A549 (cell line): ENCODE measurements around the gene C19orf47. TPM values are rescaled to one million over a fixed set of nuclear protein-coding genes. Genes with fewer than 3 reads are reported as not detected.

Source experiments
- CBX8 ChIP-seq: fragments of 200-600 bp; sonication (generic); IDR thresholded peaks from 2 replicates; pipeline ENCODE4 v1.6.1; 2016
- CHD2 ChIP-seq: fragments of 150-350 bp; IDR thresholded peaks from 2 replicates; pipeline ENCODE4 v1.6.1; 2014; ENCODE audit warnings: low read length; ENCODE audit not compliant: partially characterized antibody
- EHF ChIP-seq: fragments of 250-450 bp; sonication (Bioruptor Pico); IDR thresholded peaks from 2 replicates; pipeline ENCODE4 v1.5.0; 2020; ENCODE audit warnings: mild to moderate bottlenecking
- EHMT2 ChIP-seq: fragments of 200-600 bp; sonication (generic); IDR thresholded peaks from 2 replicates; pipeline ENCODE4 v1.6.1; 2016; ENCODE audit warnings: antibody characterized with exemption, low read depth, mild to moderate bottlenecking, moderate library complexity
- ELK1 ChIP-seq: fragments of 150-350 bp; IDR thresholded peaks from 2 replicates; pipeline ENCODE4 v1.6.1; 2014; ENCODE audit warnings: low read depth, mild to moderate bottlenecking, low read length
- EP300 ChIP-seq, 2 experiments: fragments of >200 bp; sonication (Bioruptor Twin); formaldehyde crosslinking; IDR thresholded peaks; 2 replicates in 1 of 2; 3 replicates in 1 of 2; pipeline ENCODE4 v1.6.1; 2016 to 2017
- ESRRA ChIP-seq: fragments of 150-350 bp; IDR thresholded peaks from 2 replicates; pipeline ENCODE4 v1.6.1; 2014; ENCODE audit warnings: mild to moderate bottlenecking, low read length, borderline replicate concordance
- FOSL2 ChIP-seq, 2 experiments: fragments of 450-650 bp in 1 of 2; fragments of >200 bp in 1 of 2; sonication (Bioruptor Twin) in 1 of 2; formaldehyde crosslinking; IDR thresholded peaks; 2 replicates each; pipeline versions ENCODE4 v1.5.0 to v1.6.1; 2016 to 2020; ENCODE audit warnings: mild to moderate bottlenecking in 1 of 2, moderate library complexity in 1 of 2
- FOXS1 ChIP-seq: fragments of 250-450 bp; sonication (Bioruptor Pico); IDR thresholded peaks from 2 replicates; pipeline ENCODE4 v1.5.0; 2020; ENCODE audit warnings: mild to moderate bottlenecking, moderate library complexity
- GATA3 ChIP-seq: IDR thresholded peaks from 2 replicates; pipeline ENCODE4 v1.6.1; 2012; ENCODE audit warnings: borderline replicate concordance
- HDAC2 ChIP-seq: fragments of 200-600 bp; sonication (generic); IDR thresholded peaks from 2 replicates; pipeline ENCODE4 v1.6.1; 2016
- HEYL ChIP-seq: fragments of 250-450 bp; sonication (Bioruptor Pico); IDR thresholded peaks from 2 replicates; pipeline ENCODE4 v1.8.0; 2021; ENCODE audit warnings: mild to moderate bottlenecking, moderate library complexity
- HMGXB4 ChIP-seq: fragments of 250-450 bp; sonication (Bioruptor Pico); IDR thresholded peaks from 2 replicates; pipeline ENCODE4 v1.5.0; 2021; ENCODE audit warnings: mild to moderate bottlenecking, moderate library complexity, borderline replicate concordance
- HOXA7 ChIP-seq: fragments of 250-450 bp; sonication (Bioruptor Pico); IDR thresholded peaks from 2 replicates; pipeline ENCODE4 v1.5.0; 2020; ENCODE audit warnings: mild to moderate bottlenecking, moderate library complexity
- HOXB13 ChIP-seq: fragments of 250-450 bp; sonication (Bioruptor Pico); IDR thresholded peaks from 2 replicates; pipeline ENCODE4 v1.5.0; 2020; ENCODE audit warnings: low read depth, mild to moderate bottlenecking, moderate library complexity
- HOXB5 ChIP-seq: fragments of 250-450 bp; sonication (Bioruptor Pico); IDR thresholded peaks from 2 replicates; pipeline ENCODE4 v1.5.0; 2020; ENCODE audit warnings: mild to moderate bottlenecking, moderate library complexity
- KDM5A ChIP-seq: fragments of 200-600 bp; sonication (generic); IDR thresholded peaks from 2 replicates; pipeline ENCODE4 v1.6.1; 2016; ENCODE audit warnings: antibody characterized with exemption, mild to moderate bottlenecking
- MAFK ChIP-seq: fragments of 450-650 bp; IDR thresholded peaks from 2 replicates; pipeline ENCODE4 v1.6.1; 2014; ENCODE audit not compliant: partially characterized antibody
- NFE2L2 ChIP-seq: fragments of 150-350 bp; conservative IDR thresholded peaks from 2 replicates; pipeline ENCODE4 v1.6.1; 2014; ENCODE audit warnings: low read length
- NPAS2 ChIP-seq: fragments of 250-450 bp; sonication (Bioruptor Pico); IDR thresholded peaks from 2 replicates; pipeline ENCODE4 v1.8.0; 2022; ENCODE audit warnings: mild to moderate bottlenecking, moderate library complexity, borderline replicate concordance
- NR3C1 ChIP-seq: fragments of >200 bp; sonication (Bioruptor Twin); formaldehyde crosslinking; IDR thresholded peaks from 3 replicates; pipeline ENCODE4 v1.6.1; 2017
- PHF8 ChIP-seq: fragments of 200-600 bp; sonication (generic); IDR thresholded peaks from 2 replicates; pipeline ENCODE4 v1.6.1; 2016; ENCODE audit warnings: low read depth, mild to moderate bottlenecking, antibody characterized with exemption, moderate library complexity, borderline replicate concordance
- POLR2A ChIP-seq: IDR thresholded peaks from 2 replicates; pipeline ENCODE4 v1.6.1; 2012; ENCODE audit warnings: mild to moderate bottlenecking, low read length
- POLR2AphosphoS2 ChIP-seq: conservative IDR thresholded peaks from 2 replicates; pipeline ENCODE4 v1.6.1; 2012; ENCODE audit warnings: low read length, improper control_type of control experiment, inconsistent platforms
- RNF2 ChIP-seq: fragments of 200-600 bp; sonication (generic); IDR thresholded peaks from 2 replicates; pipeline ENCODE4 v1.6.1; 2016; ENCODE audit warnings: low read depth, mild to moderate bottlenecking, antibody characterized with exemption, moderate library complexity, borderline replicate concordance
- SMC3 ChIP-seq: fragments of >200 bp; sonication (Bioruptor Twin); formaldehyde crosslinking; IDR thresholded peaks from 3 replicates; pipeline ENCODE4 v1.6.1; 2018; ENCODE audit warnings: inconsistent platforms
- TP53 ChIP-seq: fragments of 250-450 bp; sonication (Bioruptor Pico); IDR thresholded peaks from 2 replicates; pipeline ENCODE4 v1.5.0; 2021; ENCODE audit warnings: mild to moderate bottlenecking, moderate library complexity
- ZFP36 ChIP-seq: fragments of 450-650 bp; IDR thresholded peaks from 2 replicates; pipeline ENCODE4 v1.6.1; 2014; ENCODE audit warnings: borderline replicate concordance; ENCODE audit not compliant: partially characterized antibody
- ZNF302 ChIP-seq: fragments of 250-450 bp; sonication (Bioruptor Pico); IDR thresholded peaks from 2 replicates; pipeline ENCODE4 v1.9.0; 2021; ENCODE audit warnings: inconsistent platforms, mild to moderate bottlenecking, moderate library complexity
- polyA plus RNA-seq, 4 experiments: library from polyadenylated mRNA; depleted of rRNA in 3 of 4; stranded (reverse); fragments of >200 nt; fragmentation: RNase III in 1 of 4; extraction: RNeasy Plus Mini Kit Qiagen cat#74134 plus additional on column Dnase treatment in 1 of 4; gene quantifications; 2 replicates in 3 of 4; 3 replicates in 1 of 4; pipeline ENCODE4 v1.2.3, GENCODE V29; 2011 to 2017
- TF ChIP-seq, protein P1 (sequence below): fragments of 250-450 bp; sonication (Bioruptor Pico); IDR thresholded peaks from 2 replicates; pipeline ENCODE4 v1.5.0; 2020; ENCODE audit warnings: low read depth, mild to moderate bottlenecking, moderate library complexity

The C19orf47 gene
- polyA plus RNA-seq, 2 of the 4 experiments (the other 2 are of a cell fraction) = 25.7 to 39.8 TPM

- peak; percentile 60; the same call in 1 of the 2 replicates for TF ChIP-seq HDAC2
- no peak; the same call in 1 of the 2 replicates for TF ChIP-seq KDM5A
- TF ChIP-seq ZFP36 = no peak
- TF ChIP-seq POLR2A = peak; percentile 99
- TF ChIP-seq POLR2AphosphoS2 = no peak
- TF ChIP-seq EP300 (IDR thresholded peaks at IDR 0.05) = no peak; a peak in 1 of 5 replicates
- no peak for TF ChIP-seq HMGXB4 (CRISPR knock-in tag)
- TF ChIP-seq HOXB13 (CRISPR knock-in tag) = peak; percentile 81
- no peak for TF ChIP-seq HOXA7 (CRISPR knock-in tag)
- TF ChIP-seq NR3C1 = no peak
- TF ChIP-seq GATA3 = no peak; the same call in 1 of the 2 replicates
- no peak for TF ChIP-seq CHD2
- TF ChIP-seq ELK1 = no peak
- TF ChIP-seq FOXS1 (CRISPR knock-in tag) = peak; percentile 86; the same call in 1 of the 2 replicates
- TF ChIP-seq NFE2L2 = no peak
- TF ChIP-seq MAFK = no peak
- peak; percentile 84; the same call in 1 of the 2 replicates for TF ChIP-seq PHF8
- no peak for TF ChIP-seq EHMT2
- TF ChIP-seq ESRRA = no peak
- peak; percentile 79 for TF ChIP-seq NPAS2 (CRISPR knock-in tag)
- peak; percentile 93 for TF ChIP-seq HOXB5 (CRISPR knock-in tag)
- TF ChIP-seq HEYL (CRISPR knock-in tag) = no peak
- TF ChIP-seq EHF (CRISPR knock-in tag) = peak; percentile 94
- TF ChIP-seq RNF2 = no peak
- TF ChIP-seq, protein P1, sequence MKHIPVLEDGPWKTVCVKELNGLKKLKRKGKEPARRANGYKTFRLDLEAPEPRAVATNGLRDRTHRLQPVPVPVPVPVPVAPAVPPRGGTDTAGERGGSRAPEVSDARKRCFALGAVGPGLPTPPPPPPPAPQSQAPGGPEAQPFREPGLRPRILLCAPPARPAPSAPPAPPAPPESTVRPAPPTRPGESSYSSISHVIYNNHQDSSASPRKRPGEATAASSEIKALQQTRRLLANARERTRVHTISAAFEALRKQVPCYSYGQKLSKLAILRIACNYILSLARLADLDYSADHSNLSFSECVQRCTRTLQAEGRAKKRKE = peak; percentile 58; the same call in 1 of the 2 replicates
- no peak for TF ChIP-seq ZNF302 (CRISPR knock-in tag)
- TF ChIP-seq TP53 = peak; percentile 79; the same call in 1 of the 2 replicates
- TF ChIP-seq CBX8 = no peak
- no peak for TF ChIP-seq FOSL2 (IDR thresholded peaks at IDR 0.05)
- peak; percentile 86 for TF ChIP-seq FOSL2 (CRISPR knock-in tag; IDR thresholded peaks at IDR 0.05)
- TF ChIP-seq SMC3 = no peak
- TF ChIP-seq, all 56 proteins: peak for 22
These were observed at the start of gene C19orf47, which contains the start of gene PLD3 (continued) for GRCh38 chr19:40348125-40348913.
